HG03066 (cell line): ENCODE data around the gene PRKAR1B.
A peak's percentile ranks its signal among the peaks of the same experiment; 100 is the strongest.

Experiments used
- ATAC-seq: cut with Tn5 transposase; IDR thresholded peaks from one replicate; pipeline ENCODE4 v1.9.1; 2021; ENCODE audit warnings: low read depth; ENCODE audit not compliant: unreplicated experiment

Gene PRKAR1B

GRCh38 chr7:608361-608760, 118.7 kb downstream of the PRKAR1B start:
- no peak for ATAC-seq

GRCh38 chr7:607938-608337, 119.1 kb downstream of the PRKAR1B start:
- ATAC-seq = no peak

DNA sequence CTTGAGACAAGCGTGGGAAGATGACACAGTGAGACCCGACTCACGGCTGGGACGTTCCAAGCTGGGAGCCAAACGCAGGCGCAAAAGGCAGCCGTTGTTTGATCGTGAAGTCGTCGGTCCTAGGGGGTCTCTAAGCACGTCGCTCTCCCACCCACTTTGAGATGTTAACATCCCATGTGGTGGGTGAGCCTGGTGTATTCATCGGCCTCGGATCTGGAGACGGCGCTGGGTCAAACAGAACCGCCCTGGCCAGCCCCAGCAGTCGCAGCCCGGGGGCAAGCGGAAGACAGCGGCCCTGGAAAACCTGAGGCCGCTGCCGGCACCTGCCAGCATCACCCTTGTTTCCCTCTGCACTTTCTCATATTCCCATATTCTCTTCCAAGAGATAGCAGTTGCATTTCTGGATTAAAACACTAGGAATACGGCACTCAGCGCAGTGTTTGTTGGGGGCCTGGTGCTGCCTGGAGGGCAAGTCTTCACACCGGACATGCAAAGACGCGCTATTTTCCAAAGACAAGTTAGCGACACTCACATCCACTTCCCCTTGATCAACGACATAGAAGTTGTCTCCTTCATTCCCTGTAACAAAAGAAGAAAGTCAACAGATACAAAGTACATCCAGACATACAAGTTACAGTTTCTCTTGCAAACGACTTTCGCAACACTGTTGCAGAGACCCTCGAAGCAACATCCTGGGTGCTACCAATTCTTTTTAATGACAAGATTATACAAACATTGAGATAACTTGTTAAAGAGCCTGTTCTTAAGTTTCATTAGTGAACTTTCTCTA, 121.2 kb downstream of the PRKAR1B start:
- no peak for ATAC-seq

- no peak for ATAC-seq
Measured at GRCh38 chr7:604884-605531, 122.1 kb downstream of the PRKAR1B start.

DNA sequence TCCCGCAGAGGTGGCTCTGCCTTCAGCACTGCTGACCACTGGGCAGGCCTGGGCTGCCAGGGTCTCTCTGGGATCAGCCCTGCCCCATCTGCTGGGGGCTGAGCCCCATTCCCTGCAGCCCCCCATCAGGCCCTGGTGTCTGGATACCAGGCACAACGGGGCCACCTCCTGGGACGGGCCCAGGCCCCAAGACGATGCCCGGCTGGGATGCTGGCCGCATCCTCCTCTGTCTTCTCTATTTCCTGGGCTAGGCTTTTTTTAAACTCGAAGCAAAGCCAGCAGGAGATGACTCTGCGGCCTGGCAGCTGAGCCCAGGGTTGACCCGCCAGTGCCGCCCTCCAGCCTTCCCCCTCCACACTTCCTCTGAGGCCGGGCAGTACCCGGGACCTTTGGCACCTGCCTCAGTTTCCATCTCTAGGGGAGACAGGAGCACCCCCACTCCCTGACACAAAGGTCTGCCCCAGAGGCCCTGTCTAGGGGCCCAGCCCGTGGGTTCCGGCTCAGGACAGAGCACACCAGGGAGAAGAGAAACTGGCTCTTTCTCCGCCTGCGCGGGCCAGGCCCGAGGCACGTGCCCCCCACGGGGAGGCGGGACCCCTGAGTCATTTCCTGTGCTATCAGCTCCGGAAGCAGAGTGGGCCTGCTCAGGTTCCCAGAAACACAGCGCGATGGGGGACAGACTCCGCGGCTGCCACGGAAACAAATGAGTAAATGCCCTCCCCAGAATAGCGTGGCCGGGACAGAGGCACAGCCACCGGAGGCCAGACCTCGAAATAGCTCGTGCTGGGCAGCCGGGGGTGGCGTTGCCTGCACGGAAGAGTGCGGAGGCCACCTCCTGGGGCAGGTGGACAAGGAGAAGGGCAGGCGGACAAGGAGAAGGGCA, 122.8 kb downstream of the PRKAR1B start:
- peak; percentile 60 for ATAC-seq

GRCh38 chr7:603152-603951, 123.7 kb downstream of the PRKAR1B start:
- no peak for ATAC-seq

DNA sequence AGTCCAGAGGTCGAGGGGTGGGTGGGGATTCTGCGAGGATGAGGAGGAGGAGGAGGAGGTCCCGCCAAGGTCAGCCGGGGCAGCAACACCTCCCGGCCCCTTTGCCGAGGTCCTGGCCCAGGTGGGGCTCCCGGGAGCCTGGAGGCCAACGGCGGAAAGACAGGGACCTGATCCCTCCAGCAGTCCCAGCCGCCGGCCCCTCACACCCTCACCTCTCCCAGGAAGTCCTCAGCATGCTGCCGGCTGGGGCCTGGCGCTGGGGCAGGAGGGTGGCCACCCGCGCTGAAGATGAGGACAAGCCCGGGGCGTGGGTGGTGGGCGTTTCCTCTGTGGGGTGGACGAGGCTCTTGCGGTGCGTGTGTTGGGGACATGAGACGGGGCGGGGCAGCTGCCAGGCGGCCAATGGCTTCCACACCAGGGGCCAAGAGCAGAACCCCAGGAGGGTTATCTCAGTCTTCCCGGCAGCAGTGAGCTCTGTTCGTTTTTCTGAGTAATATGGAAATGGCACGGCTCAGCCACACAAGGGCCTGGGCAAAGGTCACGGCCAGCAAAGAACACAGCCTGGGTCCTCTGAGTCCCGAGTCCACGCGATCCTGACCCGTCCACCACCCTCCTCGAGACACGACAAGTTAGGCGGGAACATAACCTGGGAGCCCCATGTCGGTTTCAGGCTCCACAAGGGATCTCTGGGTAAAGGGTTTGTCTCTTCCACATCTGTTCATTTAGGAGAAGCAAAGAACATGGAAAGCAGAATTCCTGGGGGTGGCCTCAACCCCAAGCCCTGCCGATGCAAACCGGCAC, 124.5 kb downstream of the PRKAR1B start:
- ATAC-seq = no peak

DNA sequence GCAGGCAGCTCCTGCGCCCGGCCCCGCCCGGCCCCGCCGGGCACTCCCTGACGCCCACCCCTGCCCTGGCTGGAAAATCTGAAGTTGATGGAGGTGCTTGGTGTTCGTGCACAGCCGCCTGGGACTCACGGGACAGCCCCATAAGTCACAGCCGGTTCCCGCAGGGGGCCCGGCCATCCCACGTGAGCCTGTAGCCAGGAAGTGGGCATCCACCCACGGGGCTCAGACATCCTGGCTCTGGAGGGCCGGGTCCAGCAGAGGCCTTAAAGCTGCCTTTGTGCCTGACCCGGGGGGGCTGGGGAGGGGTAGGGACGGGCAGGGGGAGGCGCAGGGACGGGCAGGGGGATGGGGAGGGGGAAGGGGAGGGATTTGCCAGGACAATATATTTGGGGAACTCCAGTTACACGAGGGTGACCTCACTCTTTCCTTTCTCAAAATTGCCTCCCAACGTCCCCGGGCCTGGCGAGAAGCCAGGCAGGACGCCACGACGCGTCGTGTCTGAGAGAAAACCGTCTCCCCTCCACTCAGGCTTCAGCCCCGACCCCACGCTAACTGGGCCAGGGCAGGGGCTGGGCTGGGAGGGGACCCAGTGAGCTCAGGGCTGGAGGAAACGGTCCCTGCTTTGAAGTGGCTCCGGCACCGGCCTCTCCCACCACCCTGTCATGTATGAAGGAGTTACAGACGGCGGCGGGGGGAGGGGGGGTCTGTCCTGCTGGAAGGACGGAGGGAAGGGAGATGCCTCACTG, 125.3 kb downstream of the PRKAR1B start:
- peak; percentile 55 for ATAC-seq

DNA sequence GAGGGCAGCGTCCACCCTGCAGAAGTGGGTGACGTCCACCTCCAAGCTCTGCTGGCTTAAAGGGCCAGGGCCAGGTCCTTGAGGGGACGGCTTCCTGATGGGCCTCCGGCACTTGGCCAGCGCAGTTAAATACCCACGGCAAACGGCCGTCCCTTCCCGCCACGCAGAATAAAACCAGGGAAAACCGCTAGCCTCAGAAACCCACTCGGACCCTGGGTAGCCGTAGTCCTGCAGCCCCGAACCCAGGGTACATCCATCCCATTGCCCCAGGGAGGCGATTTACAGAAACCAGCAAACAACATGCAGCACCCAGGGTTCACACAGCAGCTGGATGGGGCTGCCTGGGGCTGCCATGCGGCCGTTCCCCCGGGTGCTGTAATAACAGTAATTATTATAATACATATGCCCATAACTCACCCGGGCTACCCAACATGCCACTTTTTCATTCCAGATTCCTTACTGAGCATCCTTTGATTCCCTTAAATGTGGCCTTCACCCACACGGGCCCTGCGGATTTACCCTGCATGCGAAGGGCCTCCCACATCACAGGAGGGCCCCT, 126.0 kb downstream of the PRKAR1B start:
- no peak for ATAC-seq

- no peak for ATAC-seq
Measured at GRCh38 chr7:600149-601035, 126.7 kb downstream of the PRKAR1B start.

GRCh38 chr7:598899-599298, 128.2 kb downstream of the PRKAR1B start:
- ATAC-seq = no peak

DNA sequence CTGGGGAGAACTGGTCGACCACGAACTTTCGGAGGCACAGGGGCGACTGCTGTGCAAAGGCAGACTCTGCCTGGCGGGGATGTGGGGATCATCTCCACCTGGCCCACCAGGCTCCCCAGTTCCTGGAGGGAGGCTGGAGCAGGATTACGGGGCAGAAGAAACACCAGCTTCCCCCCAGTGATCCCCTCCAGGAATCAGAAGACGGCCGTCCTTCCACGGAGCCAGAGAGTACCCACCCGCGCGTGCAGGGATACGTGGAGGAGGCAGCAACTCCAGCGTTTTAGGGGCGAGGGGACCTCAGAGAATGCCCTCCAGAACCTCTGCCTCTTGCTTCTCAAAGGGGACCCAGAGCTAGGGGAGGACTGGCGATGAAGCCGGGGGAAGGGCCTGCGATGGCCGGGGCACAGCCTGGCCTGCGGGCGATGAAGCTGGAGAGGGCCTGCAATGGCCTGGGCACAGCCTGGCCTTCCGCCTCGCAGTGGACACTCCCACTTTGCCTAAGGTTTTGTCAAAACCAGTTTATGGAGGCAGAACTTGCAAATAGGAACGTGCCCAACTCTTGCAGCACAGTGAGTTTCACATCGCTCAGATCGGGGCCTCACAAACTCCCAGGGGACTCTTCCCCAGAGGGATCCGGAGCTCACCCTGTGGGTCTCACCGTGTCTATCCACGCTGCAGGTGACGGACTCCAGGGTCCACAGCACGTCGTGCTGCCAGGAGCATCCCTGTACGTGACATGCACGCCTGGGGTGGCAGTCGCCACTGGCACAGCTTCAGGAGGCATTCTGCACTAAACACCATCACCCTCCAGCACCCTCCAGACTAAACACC, 129.5 kb downstream of the PRKAR1B start:
- ATAC-seq = no peak

- no peak for ATAC-seq
Measured at GRCh38 chr7:596819-597182, 130.3 kb downstream of the PRKAR1B start.

DNA sequence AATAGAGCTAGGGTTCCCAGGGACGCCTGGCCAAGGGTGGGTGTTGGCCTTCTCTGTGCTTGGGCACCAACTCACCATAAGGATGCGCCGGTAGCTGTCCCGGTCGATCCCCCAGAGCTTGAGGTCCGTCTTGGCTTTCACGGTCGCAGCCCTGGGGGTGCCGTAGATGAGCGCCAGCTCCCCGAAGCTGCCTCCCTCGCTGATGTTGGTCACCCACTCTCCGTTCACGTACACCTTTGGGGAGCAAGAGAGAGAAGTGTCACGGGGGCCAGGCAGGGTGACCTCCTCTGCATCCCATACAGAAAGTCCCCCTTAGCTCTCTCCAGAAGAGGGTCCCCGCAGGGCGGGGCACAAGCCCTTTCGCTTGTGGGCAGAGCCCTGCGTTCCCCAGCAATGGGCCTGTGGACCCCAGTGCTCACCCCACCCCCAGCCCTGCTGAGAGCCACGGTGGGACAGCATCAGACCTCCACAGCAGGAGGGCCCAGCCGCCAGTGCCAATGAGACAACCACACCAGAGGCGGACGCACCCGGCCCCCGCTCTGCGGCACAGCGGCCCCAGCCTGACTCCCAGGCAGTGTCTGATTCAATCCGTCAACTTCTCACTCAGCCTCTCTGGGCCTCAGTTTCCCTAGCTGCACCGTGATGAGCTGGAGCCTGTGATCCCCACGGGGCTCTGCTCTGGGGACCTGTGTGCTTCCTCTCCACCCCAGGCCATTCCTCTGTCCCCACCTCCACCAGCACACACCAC, 130.8 kb downstream of the PRKAR1B start:
- ATAC-seq = no peak

- ATAC-seq = no peak
Measured at GRCh38 chr7:595621-596010, 131.5 kb downstream of the PRKAR1B start.

GRCh38 chr7:594920-595620, 132.0 kb downstream of the PRKAR1B start:
- no peak for ATAC-seq
